ENCODE data around the gene SLC2A4. TPM values are rescaled to one million over a fixed set of nuclear protein-coding genes. Genes with fewer than 3 reads are reported as not detected.

Gene SLC2A4
- total RNA-seq, 1 donor from 2014 or later = 0.15 TPM

Other genes starting within 250 kb of the SLC2A4 start
- 1.2 and 2.1 TPM in 2 replicates for gene SLC16A13, start 245.7 kb upstream of the SLC2A4 start, total RNA-seq
- 0.15 TPM in 1 of 2 replicates, not detected in the other for gene SLC16A11, start 237.6 kb upstream of the SLC2A4 start, total RNA-seq
- gene CLEC10A, start 201.5 kb upstream of the SLC2A4 start, total RNA-seq = not detected in 2 replicates
- gene ASGR2, start 166.9 kb upstream of the SLC2A4 start, total RNA-seq = not detected in 2 replicates
- 0.34 and 1.2 TPM in 2 replicates for gene ASGR1, start 102.3 kb upstream of the SLC2A4 start, total RNA-seq
- 7.9 and 8.9 TPM in 2 replicates for gene DLG4, start 61.9 kb upstream of the SLC2A4 start, total RNA-seq
- gene ACADVL, start 61.8 kb upstream of the SLC2A4 start, total RNA-seq = 179 and 194 TPM in 2 replicates
- 57.5 and 65.3 TPM in 2 replicates for gene DVL2, start 47.2 kb upstream of the SLC2A4 start, total RNA-seq
- 41.5 and 42.4 TPM in 2 replicates for gene PHF23, start 42.3 kb upstream of the SLC2A4 start, total RNA-seq
- gene GABARAP, start 39.3 kb upstream of the SLC2A4 start, total RNA-seq = 213 and 286 TPM in 2 replicates
- gene CTDNEP1, start 30.0 kb upstream of the SLC2A4 start, total RNA-seq = 58.0 and 67.5 TPM in 2 replicates
- gene ELP5, start 29.5 kb upstream of the SLC2A4 start, total RNA-seq = 37.8 and 40.9 TPM in 2 replicates
- gene CLDN7, start 19.2 kb upstream of the SLC2A4 start, total RNA-seq = 11.3 and 13.1 TPM in 2 replicates
- gene YBX2, start 12.9 kb downstream of the SLC2A4 start, total RNA-seq = 0.34 TPM in 1 of 2 replicates, not detected in the other
- 783 and 934 TPM in 2 replicates for gene EIF5A, start 25.9 kb downstream of the SLC2A4 start, total RNA-seq
- 70.6 and 96.3 TPM in 2 replicates for gene GPS2, start 33.6 kb downstream of the SLC2A4 start, total RNA-seq
- gene NEURL4, start 47.6 kb downstream of the SLC2A4 start, total RNA-seq = 9.9 and 12.2 TPM in 2 replicates
- gene ACAP1, start 54.8 kb downstream of the SLC2A4 start, total RNA-seq = 0.50 and 1.2 TPM in 2 replicates
- 7.6 and 7.9 TPM in 2 replicates for gene KCTD11, start 70.4 kb downstream of the SLC2A4 start, total RNA-seq
- 0.15 TPM in 1 of 2 replicates, not detected in the other for gene TMEM95, start 73.4 kb downstream of the SLC2A4 start, total RNA-seq
- under 0.01 TPM in 1 of 2 replicates, not detected in the other for gene TNK1, start 99.4 kb downstream of the SLC2A4 start, total RNA-seq
- gene PLSCR3, start 112.8 kb downstream of the SLC2A4 start, total RNA-seq = 43.9 and 45.8 TPM in 2 replicates
- gene TMEM256, start 122.4 kb downstream of the SLC2A4 start, total RNA-seq = 213 and 214 TPM in 2 replicates
- gene NLGN2, start 126.1 kb downstream of the SLC2A4 start, total RNA-seq = 9.1 and 10.3 TPM in 2 replicates
- gene SPEM1, start 138.6 kb downstream of the SLC2A4 start, total RNA-seq = not detected in 2 replicates
- gene SPEM2, start 143.9 kb downstream of the SLC2A4 start, total RNA-seq = not detected in 2 replicates
- not detected in 2 replicates for gene SPEM3, start 147.1 kb downstream of the SLC2A4 start, total RNA-seq
- gene TMEM102, start 153.7 kb downstream of the SLC2A4 start, total RNA-seq = 2.2 and 3.5 TPM in 2 replicates
- 0.30 TPM in 1 of 2 replicates, not detected in the other for gene FGF11, start 157.8 kb downstream of the SLC2A4 start, total RNA-seq
- gene CHRNB1, start 163.3 kb downstream of the SLC2A4 start, total RNA-seq = 2.0 and 3.6 TPM in 2 replicates
- gene ZBTB4, start 197.9 kb downstream of the SLC2A4 start, total RNA-seq = 15.3 and 16.6 TPM in 2 replicates
- gene SLC35G6, start 199.7 kb downstream of the SLC2A4 start, total RNA-seq = not detected in 2 replicates
- gene POLR2A, start 202.6 kb downstream of the SLC2A4 start, total RNA-seq = 21.5 and 22.1 TPM in 2 replicates